Erythroblast (primary cell): ENCODE measurements around the gene EIF5AL1.
"Not testable (repeated sequence)": the region's sequence is repeated elsewhere in the genome, so short reads cannot be mapped to it uniquely, and the experiment has no call there.

Experiments used
- DNase-seq, 2 experiments: peaks; one replicate each; lab custom pipeline; 2025; lab: John Stamatoyannopoulos, UW
- GATA1 ChIP-seq: IDR thresholded peaks from 2 replicates; pipeline ENCODE4 v1.6.1; 2011; ENCODE audit warnings: low read depth, mild to moderate bottlenecking, control low read depth, low read length, moderate library complexity
- POLR2A ChIP-seq: IDR thresholded peaks from 2 replicates; pipeline ENCODE4 v1.6.1; 2011; ENCODE audit warnings: mild to moderate bottlenecking, low read length

Gene EIF5AL1

GRCh38 chr10:79522464-79522863 lies 10.1 kb downstream of the EIF5AL1 start:
- DNase-seq = not testable (repeated sequence)

- not testable (repeated sequence) for DNase-seq
Measured at GRCh38 chr10:79523157-79523853, 11.0 kb downstream of the EIF5AL1 start.

GRCh38 chr10:79525049-79525710 lies 12.8 kb downstream of the EIF5AL1 start:
- not testable (repeated sequence) for DNase-seq

- not testable (repeated sequence) for DNase-seq
Measured at GRCh38 chr10:79528261-79528660, 15.9 kb downstream of the EIF5AL1 start.

GRCh38 chr10:79533142-79533902 lies 21.0 kb downstream of the EIF5AL1 start:
- DNase-seq = not testable (repeated sequence)

- not testable (repeated sequence) for DNase-seq
Measured at GRCh38 chr10:79533903-79534175, 21.5 kb downstream of the EIF5AL1 start.

- not testable (repeated sequence) for DNase-seq
Measured at GRCh38 chr10:79538311-79538710, 26.0 kb downstream of the EIF5AL1 start.

- DNase-seq = not testable (repeated sequence)
Measured at GRCh38 chr10:79540930-79541329, 28.6 kb downstream of the EIF5AL1 start.

GRCh38 chr10:79542626-79543025 lies 30.3 kb downstream of the EIF5AL1 start:
- TF ChIP-seq POLR2A (no peak), GATA1 (no peak)
- DNase-seq = no peak

- DNase-seq = not testable (repeated sequence)
Measured at GRCh38 chr10:79544408-79544807, 32.1 kb downstream of the EIF5AL1 start.

- DNase-seq = not testable (repeated sequence)
Measured at GRCh38 chr10:79544926-79545659, 32.8 kb downstream of the EIF5AL1 start.

- DNase-seq = not testable (repeated sequence)
Measured at GRCh38 chr10:79547128-79547527, 34.8 kb downstream of the EIF5AL1 start.

GRCh38 chr10:79547973-79548372 lies 35.6 kb downstream of the EIF5AL1 start:
- TF ChIP-seq GATA1 = no peak
- no peak for TF ChIP-seq POLR2A
- no peak for DNase-seq

GRCh38 chr10:79552143-79552542 lies 39.8 kb downstream of the EIF5AL1 start:
- DNase-seq = no peak
- no peak for TF ChIP-seq POLR2A
- no peak for TF ChIP-seq GATA1
